GM19043 (cell line): ENCODE measurements around the gene MISP3.

Experiments used
- ATAC-seq: cut with Tn5 transposase; IDR thresholded peaks from one replicate; pipeline ENCODE4 v1.9.1; 2021; ENCODE audit warnings: low read depth; ENCODE audit not compliant: unreplicated experiment

The MISP3 gene

GRCh38 chr19:14119146-14119545, 46.6 kb downstream of the MISP3 start:
- no peak for ATAC-seq

GRCh38 chr19:14119644-14120496, 47.3 kb downstream of the MISP3 start:
- no peak for ATAC-seq

DNA sequence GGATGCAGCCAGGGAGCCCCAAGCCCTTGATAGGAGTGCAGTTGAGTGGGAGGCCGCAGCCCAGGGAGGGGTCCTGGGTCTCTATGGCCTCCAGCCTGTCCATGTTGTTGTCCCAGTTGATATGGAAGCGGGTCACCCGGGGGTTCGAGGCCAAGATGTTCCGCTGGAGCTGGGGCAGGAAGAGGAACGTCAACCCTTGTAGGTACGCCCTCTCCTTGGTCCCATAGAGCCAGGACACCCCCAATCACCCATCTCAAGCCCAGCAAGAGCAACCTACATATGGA, 47.9 kb downstream of the MISP3 start:
- ATAC-seq, result no peak

DNA sequence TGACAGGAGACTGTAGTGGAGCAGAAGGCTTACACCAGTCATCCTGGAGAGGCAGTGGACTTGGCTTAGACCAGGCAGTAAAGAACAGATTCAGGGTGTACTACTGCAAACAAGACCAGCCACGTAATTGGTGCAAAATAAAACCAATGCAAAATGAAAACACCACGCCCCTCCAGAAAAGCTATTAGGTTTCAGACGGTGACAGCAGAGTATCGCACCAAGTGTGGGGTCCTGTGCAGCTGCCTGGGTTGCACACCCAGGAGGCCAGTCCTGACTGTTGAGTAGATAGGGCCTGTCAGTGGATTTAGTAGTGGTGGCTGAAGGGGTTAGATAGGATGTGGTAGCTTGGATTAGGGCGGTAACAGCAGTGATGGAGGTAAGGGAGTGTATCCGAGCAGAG, 50.3 kb downstream of the MISP3 start:
- ATAC-seq, result no peak
